GM08714 (cell line): ENCODE results near the gene FBN3.
"Not testable (repeated sequence)": the region's sequence is repeated elsewhere in the genome, so short reads cannot be mapped to it uniquely, and the experiment has no call there.

ENCODE experiments used
- H3K4me3 ChIP-seq: fragments of 200-500 bp; sonication (Bioruptor generic); 2 replicates; pipeline ENCODE4 v1.5.1; 2014; ENCODE audit warnings: mild to moderate bottlenecking, low read length, inconsistent platforms
- ZNF274 ChIP-seq: IDR thresholded peaks from 2 replicates; pipeline ENCODE4 v1.6.1; 2012; ENCODE audit warnings: mild to moderate bottlenecking, low read depth, low read length

Gene FBN3

DNA sequence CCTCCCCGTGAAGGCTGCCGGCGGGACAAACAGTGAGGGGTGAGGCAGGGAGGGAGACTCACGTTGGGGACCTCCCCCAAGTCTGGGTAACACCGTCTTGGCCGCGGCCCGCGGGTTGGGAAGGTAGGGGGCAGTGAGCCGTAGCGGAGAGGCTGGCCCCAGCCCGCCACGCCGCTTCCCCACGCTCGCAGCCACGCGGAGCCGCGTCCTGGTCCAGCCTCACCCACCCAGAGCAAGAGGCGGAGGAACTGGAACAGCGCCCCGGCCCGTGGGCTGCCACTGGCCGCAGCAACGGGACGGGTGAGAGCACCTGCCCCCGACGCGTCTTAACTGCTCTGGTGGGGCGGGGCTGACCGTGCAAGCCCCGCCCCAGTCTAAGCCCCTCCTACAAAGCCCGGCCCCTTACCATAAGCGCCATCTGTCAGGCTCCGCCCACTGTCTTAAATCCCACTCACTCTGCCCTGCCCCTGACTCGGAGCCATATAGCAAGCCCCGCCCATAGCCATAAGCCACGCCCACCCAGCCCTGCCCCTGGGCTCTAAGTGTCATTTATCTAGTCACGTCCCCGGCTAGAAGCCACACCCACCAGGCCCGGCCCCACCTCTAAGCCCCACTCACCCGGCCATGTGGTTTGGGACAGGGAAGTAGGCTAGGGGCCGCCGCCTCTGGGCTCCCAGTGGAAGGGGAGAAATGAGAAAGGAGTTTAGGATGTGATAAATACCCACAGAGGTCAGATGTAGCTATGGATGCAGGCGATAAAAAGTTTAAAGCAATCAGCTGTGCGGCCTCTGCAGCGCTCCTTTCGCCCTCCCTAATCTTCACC lies 98.9 kb downstream of the FBN3 start:
- TF ChIP-seq ZNF274: no peak
- H3K4me3 ChIP-seq: peak overlapping the region; percentile 29; the same call in 1 of the 2 replicates

DNA sequence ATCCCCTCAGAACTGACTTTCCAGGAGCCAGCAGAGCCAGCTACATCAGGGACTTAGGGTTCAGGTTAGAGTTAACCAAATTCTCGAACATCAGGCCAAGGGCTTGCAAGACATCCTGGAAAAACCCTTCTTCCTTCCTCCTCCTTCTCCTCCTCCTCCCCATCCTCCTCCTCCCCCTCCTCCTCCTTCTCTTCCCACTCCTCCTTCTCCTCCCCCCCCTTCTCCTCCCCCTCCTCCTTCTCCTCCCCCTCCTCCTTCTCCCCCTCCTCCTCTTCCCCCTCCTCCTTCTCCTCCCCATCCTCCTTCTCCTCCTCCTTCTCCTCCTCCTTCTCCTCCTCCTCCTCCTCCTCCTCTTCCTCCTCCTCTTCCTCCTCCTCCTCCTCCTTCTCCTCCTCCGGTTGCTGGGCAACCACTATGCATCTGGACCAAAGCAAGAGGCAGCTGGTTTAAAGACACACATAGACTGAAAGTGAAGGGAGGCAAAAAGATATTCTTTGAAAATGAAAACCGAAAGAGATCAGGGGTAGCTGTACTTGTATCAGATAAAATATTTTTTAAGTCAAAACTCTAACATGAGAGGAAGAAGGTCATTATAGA lies 102.7 kb downstream of the FBN3 start:
- no peak for TF ChIP-seq ZNF274
- no peak overlapping the region for H3K4me3 ChIP-seq

DNA sequence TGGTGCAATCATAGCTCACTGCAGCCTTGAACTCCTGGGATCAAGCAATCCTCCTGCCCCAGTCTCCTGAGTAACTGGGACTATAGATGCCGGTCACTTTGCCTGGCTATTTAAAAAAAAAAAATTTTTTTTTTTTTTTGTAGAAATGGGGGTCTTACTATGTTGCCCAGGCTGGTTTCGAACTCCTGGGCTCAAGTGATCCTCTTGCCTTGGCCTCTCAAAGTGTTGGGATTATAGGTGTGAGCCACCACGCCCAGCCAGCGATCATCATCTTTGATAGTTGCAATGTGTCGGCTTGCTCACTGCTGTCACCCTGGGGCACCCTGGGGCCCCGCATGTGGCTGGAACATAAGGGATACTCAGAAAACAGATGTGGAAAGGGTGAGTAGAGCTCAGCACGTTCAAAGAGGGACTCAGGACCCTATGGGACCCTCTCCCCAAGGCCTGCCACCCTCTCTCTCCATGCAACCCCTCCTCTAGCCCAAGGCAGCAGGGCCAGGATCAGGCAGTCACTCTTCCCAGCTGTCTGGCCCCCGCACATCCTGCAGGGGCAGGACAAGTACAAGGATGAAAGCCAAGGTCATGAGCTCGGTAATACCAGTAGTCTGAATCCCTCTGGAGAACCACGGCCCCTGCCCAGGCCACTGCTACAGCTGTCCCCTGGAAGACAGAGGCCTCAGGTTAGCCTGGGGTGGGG lies 103.4 kb downstream of the FBN3 start:
- TF ChIP-seq ZNF274: no peak

DNA sequence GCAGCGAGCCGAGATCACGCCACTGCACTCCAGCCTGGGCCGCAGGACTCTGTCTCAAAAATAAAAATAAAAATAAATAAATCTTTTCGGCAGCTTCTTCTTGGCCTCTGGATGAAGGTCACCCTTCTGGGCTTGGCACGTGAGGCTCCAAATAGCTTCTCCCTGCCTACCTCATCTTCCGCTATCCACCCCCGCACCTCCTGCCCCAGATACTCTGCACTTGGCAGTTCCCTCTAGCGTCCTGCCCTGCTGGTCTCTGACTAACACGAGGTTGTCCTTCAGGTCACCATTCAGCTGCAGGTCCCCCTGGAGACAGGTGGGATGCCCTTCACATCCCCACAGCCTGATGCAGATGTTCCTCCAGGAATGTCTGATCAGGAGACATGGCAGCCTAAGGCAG lies 105.4 kb downstream of the FBN3 start:
- no peak overlapping the region for H3K4me3 ChIP-seq
- TF ChIP-seq ZNF274: no peak

More for the DNA sequence above, 103.4 kb downstream of the FBN3 start:
- H3K4me3 ChIP-seq: no peak overlapping the region

DNA sequence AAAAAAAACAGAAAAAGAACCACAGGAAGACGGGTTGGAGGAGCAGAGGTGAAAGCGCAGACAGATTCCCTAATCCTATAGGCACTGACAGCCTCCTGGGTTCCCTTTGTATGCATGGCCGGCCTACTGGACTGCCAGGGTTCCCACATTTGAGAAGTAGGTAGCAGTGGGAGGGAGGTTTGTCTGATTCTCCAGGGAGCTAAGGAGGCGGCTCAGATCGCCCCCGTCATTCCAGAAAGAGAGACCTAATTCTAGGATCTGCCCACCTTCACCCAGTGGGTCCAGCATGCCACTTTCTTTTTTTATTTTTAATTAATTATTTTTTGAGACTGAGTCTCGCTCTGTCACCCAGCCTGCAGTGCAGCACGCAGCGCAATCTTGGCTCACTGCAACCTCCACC lies 106.5 kb downstream of the FBN3 start:
- no peak for TF ChIP-seq ZNF274
- no peak overlapping the region for H3K4me3 ChIP-seq

DNA sequence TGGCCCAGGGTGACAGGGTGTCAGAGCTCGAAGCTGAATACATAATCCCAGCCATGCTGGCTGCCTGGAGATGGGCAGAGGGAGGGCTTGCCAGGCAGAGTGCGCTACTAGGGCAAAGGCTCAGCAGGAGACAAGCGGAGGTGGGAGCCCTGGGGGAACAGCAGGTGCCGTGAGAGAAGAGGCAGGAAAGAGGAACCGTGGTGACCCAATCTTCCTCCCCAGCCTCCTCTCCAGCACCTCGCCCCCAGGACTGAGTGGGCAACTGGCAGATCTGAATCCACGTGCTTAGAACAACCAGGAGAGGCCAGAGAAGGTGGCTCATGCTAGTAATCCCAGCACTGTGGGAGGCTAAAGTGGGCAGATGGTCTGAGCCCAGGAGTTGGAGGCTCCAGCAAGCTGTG lies 107.9 kb downstream of the FBN3 start:
- TF ChIP-seq ZNF274: no peak
- no peak overlapping the region for H3K4me3 ChIP-seq

DNA sequence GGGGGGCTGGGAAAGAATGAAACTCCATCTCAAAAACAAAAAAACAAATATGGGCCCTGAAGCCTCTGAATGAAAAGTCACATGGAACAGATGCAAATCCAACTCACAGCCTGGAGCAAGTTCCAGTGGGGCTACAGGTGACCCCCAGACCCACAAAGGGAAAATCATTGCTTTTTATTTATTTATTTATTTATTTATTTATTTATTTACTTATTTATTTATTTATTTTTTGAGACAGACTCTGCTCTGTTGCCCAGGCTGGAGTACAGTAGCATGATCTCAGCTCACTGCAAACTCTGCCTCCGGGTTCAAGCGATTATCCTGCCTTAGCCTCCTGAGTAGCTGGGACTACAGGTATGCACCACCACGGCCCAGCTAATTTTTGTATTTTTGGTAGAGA lies 110.2 kb downstream of the FBN3 start:
- H3K4me3 ChIP-seq: no peak overlapping the region
- no peak for TF ChIP-seq ZNF274

DNA sequence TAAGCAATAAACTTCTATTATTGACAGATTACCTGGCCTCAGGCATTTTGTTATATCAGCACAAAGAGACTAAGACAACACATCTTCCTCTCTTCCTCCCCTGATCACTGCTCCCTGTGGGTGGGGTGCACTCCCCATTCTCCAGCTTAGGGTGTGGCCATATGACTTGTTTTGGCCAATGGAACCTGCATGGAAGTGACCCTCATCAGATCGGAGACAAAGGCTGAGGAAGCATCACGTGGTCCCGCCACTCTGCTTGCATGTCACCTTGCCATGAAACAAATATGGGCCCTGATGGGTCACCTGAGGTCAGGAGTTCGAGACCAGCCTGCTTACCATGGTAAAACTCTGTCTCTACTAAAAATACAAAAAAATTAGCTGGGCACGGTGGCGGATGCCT lies 110.6 kb downstream of the FBN3 start:
- no peak overlapping the region for H3K4me3 ChIP-seq
- no peak for TF ChIP-seq ZNF274

DNA sequence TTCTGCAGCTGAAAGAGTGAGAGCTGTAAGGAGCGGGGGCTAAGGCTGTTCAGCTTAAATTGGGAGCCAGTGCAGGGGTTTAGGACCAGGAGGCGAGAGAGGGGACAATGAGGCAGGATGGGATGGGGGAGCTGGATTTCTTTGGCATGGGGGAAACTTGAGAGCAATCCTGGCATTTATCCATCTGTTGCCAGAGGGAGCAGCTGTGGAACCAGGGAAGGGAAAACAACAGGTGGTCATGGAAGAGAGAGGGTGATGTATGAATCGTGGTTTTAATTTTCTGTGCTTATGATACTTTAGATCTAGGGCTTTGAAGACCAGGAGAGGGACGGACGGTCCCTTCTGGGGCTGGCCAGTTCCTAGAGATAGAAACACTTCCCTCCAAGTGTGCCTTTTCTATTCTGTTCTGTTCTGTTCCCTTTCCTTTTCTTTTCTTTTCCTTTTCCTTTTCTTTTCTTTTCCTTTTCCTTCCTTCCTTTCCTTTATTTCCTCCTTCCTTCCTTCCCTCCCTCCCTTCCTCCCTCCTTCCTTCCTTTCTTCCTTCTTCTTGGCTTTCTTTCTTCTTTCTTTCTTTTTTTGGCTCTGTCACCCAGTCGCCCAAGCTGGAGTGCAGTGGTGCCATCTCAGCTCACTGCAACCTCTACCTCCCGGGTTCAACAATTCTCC lies 112.8 kb downstream of the FBN3 start:
- no peak overlapping the region for H3K4me3 ChIP-seq
- no peak for TF ChIP-seq ZNF274

DNA sequence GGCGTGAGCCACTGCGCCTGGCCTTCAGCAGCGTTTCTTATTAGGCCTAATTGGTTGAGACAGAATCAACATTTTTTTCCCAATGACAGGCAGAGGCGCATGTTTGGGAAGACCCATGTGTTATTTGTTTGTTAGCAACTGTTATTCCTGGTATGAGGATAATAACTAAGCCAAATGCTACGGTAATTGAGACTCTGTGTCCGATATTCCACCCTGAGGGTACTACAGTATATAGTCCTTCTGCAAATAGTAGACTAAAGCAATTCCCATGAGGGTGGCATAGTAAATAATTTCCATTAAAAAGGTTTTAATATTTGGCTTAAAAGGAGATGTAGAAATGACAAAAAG lies 115.2 kb downstream of the FBN3 start:
- TF ChIP-seq ZNF274: no peak
- H3K4me3 ChIP-seq: no peak overlapping the region

DNA sequence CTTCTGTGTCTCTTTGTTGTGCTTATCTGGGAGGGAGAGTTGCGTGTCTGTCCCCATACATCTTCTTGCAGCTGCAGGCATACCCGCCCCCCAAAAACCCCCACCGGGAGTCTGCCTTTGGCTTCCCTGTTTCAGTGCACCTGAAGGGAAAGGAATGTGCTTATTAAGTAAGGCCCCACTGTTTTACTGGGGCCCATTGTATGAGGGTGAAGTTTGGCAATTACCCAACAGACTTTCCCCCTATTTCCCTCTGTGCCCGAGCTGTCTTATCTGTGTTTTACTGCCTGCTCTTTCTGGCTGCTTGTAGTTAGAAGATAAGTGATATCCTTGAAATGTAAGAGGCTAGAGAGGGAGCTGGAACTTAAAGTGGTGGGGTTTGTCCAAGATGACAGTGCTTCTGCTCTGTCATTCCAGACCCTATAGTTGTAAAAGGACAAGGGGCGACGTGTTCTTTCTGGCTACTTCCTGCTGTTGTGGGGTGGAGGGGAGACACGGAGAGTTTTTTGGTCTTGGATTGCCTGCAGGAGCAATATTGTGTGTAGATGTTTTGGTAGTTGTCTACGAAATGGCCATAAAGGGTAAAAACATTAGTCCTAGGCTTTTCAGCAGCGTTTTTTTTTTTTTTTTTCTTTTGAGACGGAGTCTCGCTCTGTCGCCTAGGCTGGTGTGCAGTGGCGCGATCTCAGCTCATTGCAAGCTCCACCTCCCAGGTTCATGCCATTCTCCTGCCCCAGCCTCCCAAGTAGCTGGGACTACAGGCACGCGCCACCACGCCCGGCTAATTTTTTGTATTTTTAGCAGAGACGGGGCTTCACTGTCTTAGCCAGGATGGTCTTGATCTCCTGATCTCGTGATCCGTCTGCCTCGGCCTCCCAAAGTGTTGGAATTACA lies 115.9 kb downstream of the FBN3 start:
- H3K4me3 ChIP-seq: not testable (repeated sequence)

DNA sequence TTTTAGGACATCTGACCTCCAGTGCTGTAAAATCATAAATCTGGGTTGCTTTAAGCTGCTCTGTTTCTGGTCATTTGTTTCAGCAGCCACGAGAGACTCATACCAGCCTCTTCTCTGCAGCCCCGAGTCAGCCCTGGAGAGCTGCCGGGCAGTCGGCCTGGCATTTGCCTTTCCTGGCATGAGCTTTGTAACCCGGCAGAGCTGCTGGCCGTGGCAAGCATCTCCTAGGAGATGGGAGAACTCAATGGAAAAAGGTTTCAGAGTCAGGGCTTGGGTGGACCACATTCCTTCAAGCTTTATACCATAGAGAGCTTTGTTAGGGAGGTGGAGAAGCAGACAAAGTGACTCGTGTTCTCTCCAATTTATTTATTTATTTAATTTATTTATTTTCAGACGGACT lies 118.4 kb downstream of the FBN3 start:
- H3K4me3 ChIP-seq: no peak overlapping the region
- no peak for TF ChIP-seq ZNF274

DNA sequence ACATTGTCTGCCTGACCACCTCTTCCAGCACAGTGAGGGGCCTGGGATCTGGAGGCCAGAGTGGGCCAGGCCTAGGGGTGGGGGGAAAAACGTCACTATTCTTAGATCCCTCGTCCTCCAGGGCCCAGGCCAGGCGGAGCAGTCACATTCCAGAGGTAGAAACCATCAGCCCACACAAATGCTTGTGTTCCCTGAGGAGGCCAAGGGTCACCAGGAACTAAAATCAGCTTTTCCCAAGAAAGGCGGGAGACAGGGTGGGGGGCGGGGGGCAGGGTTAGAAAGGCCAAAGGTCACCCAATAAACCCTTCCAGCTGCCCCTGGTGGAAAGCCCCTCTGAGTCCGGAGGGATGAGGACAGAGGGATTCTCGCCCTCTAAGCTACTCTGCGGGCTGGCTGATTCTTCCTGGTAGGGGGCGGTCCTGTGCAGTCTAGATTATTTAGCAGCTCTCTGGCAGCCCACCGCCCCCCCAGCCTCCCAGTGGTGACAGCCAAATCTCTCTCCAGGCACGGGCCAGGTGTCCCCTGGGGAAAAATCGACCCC lies 120.4 kb downstream of the FBN3 start:
- H3K4me3 ChIP-seq: no peak overlapping the region
- TF ChIP-seq ZNF274: no peak

DNA sequence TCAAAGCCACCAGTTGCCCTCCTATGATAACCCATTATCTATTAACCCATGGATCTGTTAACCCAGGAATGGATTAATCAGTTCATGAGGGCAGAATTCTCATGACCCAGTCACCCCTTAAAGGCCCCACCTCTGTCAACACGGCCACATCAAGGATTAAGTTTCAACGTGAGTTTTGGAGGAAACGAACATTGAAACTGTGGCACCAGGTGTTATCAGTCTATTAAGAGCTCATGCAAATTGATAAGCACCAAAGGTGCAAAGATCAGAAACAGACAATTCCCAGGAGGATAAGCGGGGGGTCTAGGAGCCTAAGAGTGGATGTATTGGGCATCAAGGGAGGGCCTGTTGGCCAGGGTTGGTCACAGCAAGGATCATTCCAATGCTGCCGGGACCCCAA lies 124.1 kb downstream of the FBN3 start:
- TF ChIP-seq ZNF274: no peak
- H3K4me3 ChIP-seq: no peak overlapping the region

DNA sequence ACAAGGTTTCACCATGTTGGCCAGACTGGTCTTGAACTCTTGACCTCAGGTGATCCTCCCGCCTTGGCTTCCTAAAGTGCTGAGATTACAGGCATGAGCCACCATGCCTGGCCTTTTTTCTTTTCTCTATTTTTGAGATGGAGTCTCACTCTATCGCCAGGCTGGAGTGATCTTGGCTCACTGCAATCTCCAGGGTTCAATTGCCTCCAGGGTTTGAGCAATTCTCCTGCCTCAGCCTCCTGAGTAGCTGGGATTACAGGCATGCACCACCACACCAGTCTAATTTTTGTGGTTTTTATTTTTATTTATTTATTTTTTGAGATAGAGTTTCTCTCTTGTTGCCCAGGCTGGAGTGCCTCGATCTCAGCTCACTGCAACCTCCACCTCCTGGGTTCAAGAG lies 125.1 kb downstream of the FBN3 start:
- not testable (repeated sequence) for H3K4me3 ChIP-seq
